DOHH2 (cell line): Measurements from ENCODE around the gene DNAI1.

ENCODE experiments used
- CTCF ChIP-seq: fragments of 200-600 bp; sonication (generic); IDR thresholded peaks from one replicate; pipeline ENCODE4 v1.5.1; 2014; ENCODE audit warnings: antibody characterized with exemption, mild to moderate bottlenecking, low read depth, low read length; ENCODE audit not compliant: poor library complexity, severe bottlenecking
- EZH2phosphoT487 ChIP-seq: fragments of 200-600 bp; sonication (generic); IDR thresholded peaks from 2 replicates; pipeline ENCODE4 v1.6.1; 2017; ENCODE audit warnings: borderline replicate concordance, mild to moderate bottlenecking, antibody characterized with exemption, low read length, moderate library complexity, mixed read lengths

- TF ChIP-seq CTCF = no peak
- no peak for TF ChIP-seq EZH2phosphoT487
Measured at GRCh38 chr9:34520096-34520495, 61.5 kb downstream of the DNAI1 start.
